KMS-11 (cell line): ENCODE data around the gene CST4.
A peak's percentile ranks its signal among the peaks of the same experiment; 100 is the strongest.

ENCODE experiments used
- H2AFZ ChIP-seq: fragments of 200-600 bp; sonication (generic); 2 replicates; pipeline ENCODE4 v1.6.1; 2016; ENCODE audit warnings: antibody characterized with exemption, mixed run types, low read depth
- H3K27ac ChIP-seq: fragments of 200-600 bp; sonication (generic); 2 replicates; pipeline ENCODE4 v1.6.1; 2016; ENCODE audit warnings: mild to moderate bottlenecking, mixed run types
- H3K27me3 ChIP-seq: fragments of 200-600 bp; sonication (generic); 2 replicates; pipeline ENCODE4 v1.6.1; 2017; ENCODE audit warnings: mild to moderate bottlenecking, low read depth, mixed run types, moderate library complexity; ENCODE audit not compliant: insufficient read depth
- H3K36me3 ChIP-seq: fragments of 200-600 bp; sonication (generic); 2 replicates; pipeline ENCODE4 v1.6.1; 2017; ENCODE audit warnings: mild to moderate bottlenecking, mixed run types; ENCODE audit not compliant: insufficient read depth
- H3K4me1 ChIP-seq: fragments of 200-600 bp; sonication (generic); 2 replicates; pipeline ENCODE4 v1.6.1; 2016; ENCODE audit warnings: mild to moderate bottlenecking, low read depth, mixed run types; ENCODE audit not compliant: poor library complexity, severe bottlenecking
- H3K4me2 ChIP-seq: fragments of 200-600 bp; sonication (generic); 2 replicates; pipeline ENCODE4 v1.7.0; 2016; ENCODE audit warnings: mild to moderate bottlenecking, mixed run types
- H3K4me3 ChIP-seq: fragments of 200-600 bp; sonication (generic); IDR thresholded peaks from 2 replicates; pipeline ENCODE4 v1.6.1; 2017; ENCODE audit warnings: low read depth, low read length, mixed read lengths; ENCODE audit not compliant: insufficient read depth
- H3K79me2 ChIP-seq: fragments of 200-600 bp; sonication (generic); 2 replicates; pipeline ENCODE4 v1.6.1; 2016; ENCODE audit warnings: low read depth, mixed run types; ENCODE audit not compliant: insufficient read depth
- H3K9ac ChIP-seq: fragments of 200-600 bp; sonication (generic); 2 replicates; pipeline ENCODE4 v1.6.1; 2016; ENCODE audit warnings: mild to moderate bottlenecking, mixed run types
- H4K20me1 ChIP-seq: fragments of 200-600 bp; sonication (generic); 2 replicates; pipeline ENCODE4 v1.6.1; 2016; ENCODE audit warnings: mild to moderate bottlenecking, mixed run types; ENCODE audit not compliant: insufficient read depth
- CTCF ChIP-seq: fragments of 200-600 bp; sonication (generic); conservative IDR thresholded peaks from 2 replicates; pipeline ENCODE4 v1.6.1; 2017; ENCODE audit warnings: low read depth, mild to moderate bottlenecking, antibody characterized with exemption, low read length, moderate library complexity, mixed read lengths

CST4 gene

GRCh38 chr20:23671479-23671878 is 17.4 kb downstream of the CST4 start:
- no peaks in the 10 kb centered on the region for H3K36me3 ChIP-seq
- H2AFZ ChIP-seq = no peak overlapping the region
- H3K4me1 ChIP-seq = no peaks in the 10 kb centered on the region
- no peaks in the 10 kb centered on the region for H4K20me1 ChIP-seq
- H3K4me3 ChIP-seq = no peak overlapping the region
- no peaks in the 10 kb centered on the region for H3K27me3 ChIP-seq
- no peak overlapping the region for H3K4me2 ChIP-seq
- H3K27ac ChIP-seq = no peak overlapping the region
- H3K79me2 ChIP-seq = no peaks in the 10 kb centered on the region
- no peak overlapping the region for H3K9ac ChIP-seq
- TF ChIP-seq CTCF = no peak

DNA sequence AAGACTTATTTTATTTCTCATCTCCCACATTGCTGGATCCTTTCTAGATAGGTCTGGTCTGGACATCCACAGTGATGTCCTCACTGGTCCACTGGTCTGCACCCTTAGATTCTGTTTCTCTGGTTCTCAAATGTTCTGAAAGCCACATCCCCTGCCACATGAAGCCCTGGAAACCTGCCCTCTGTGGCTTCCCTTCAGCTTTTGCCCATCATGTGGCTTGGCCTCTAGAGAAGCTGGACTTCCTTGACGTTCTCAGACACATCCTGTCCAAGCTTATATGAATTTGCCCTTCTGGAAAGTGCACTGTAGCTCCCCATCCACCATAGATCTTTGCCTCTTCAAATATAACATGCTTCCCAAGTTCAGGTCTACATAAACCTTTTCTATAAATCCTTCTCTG is 18.5 kb downstream of the CST4 start:
- Histone ChIP-seq H3K4me3 (no peak overlapping the region), H3K4me2 (no peak overlapping the region), H3K36me3 (no peaks in the 10 kb centered on the region), H3K9ac (no peak overlapping the region), H3K27me3 (no peaks in the 10 kb centered on the region), H3K27ac (no peak overlapping the region), H2AFZ (no peak overlapping the region), H3K79me2 (no peaks in the 10 kb centered on the region), H4K20me1 (no peaks in the 10 kb centered on the region), H3K4me1 (no peaks in the 10 kb centered on the region)
- TF ChIP-seq CTCF = no peak

DNA sequence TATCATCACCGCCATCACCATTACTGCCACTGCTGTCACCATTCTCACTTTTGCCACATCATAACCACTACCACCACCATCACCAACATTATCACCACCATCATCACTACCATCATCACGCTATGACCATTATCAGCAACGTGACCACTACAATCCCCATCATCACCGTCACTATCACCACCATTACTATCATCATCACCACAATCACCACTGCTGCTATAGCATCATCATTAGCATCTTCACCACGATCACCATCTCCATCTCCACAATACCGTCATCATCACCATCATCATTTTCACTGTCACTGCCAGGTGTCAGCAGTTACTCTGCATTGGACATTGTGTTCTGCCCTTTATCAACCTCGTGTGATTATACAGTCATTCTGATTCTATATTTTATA is 19.0 kb downstream of the CST4 start:
- no peak overlapping the region for H3K4me2 ChIP-seq
- no peaks in the 10 kb centered on the region for H3K79me2 ChIP-seq
- H3K9ac ChIP-seq = no peak overlapping the region
- H2AFZ ChIP-seq = no peak overlapping the region
- TF ChIP-seq CTCF = no peak
- no peak overlapping the region for H3K27ac ChIP-seq
- no peak overlapping the region for H3K4me3 ChIP-seq
- H3K27me3 ChIP-seq = no peaks in the 10 kb centered on the region
- H3K36me3 ChIP-seq = no peaks in the 10 kb centered on the region
- no peaks in the 10 kb centered on the region for H4K20me1 ChIP-seq
- no peaks in the 10 kb centered on the region for H3K4me1 ChIP-seq

DNA sequence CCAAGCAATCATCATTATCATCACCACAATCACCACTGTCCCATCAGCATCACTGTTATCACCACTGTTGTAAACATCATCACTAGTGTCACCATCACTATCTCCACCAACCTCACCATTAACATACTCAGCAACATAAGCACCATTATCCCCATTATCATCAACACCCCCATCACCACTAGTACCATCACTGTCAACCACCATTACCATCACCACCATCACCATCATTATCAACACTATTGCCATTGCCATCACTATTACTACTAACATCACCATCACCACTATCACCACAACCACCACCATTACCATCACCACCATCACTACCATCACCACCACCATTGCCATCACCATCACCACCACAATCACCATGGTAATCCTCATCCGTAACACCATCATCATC is 19.5 kb downstream of the CST4 start:
- Histone ChIP-seq H3K79me2 (no peaks in the 10 kb centered on the region), H3K4me1 (no peaks in the 10 kb centered on the region), H3K27me3 (no peaks in the 10 kb centered on the region), H3K36me3 (no peaks in the 10 kb centered on the region), H3K9ac (no peak overlapping the region), H3K27ac (no peak overlapping the region), H3K4me2 (no peak overlapping the region), H3K4me3 (no peak overlapping the region), H4K20me1 (no peaks in the 10 kb centered on the region), H2AFZ (no peak overlapping the region)
- TF ChIP-seq CTCF = no peak

DNA sequence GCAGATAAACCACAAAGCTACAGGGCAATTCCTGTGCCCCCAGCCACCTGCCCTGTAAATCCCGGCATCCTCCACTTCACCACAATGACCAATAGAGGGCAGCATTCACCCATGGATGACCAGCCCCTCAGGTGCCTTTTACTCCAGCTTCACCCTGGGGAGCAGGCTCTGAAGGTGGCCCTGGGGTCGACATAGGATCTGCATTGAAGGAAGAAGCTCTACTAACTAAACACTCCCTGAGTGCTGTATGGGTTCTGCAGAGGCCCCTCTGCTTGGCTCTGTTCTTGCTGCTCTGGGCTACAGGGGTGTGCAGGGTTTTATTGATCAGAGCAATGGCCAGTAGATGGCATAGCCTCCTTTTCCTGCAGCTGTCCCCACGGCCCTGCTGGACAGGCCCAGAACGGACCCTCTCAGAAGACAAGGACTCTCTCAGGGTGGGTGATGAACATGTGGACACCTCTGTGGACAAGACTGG is 20.3 kb downstream of the CST4 start:
- no peaks in the 10 kb centered on the region for H3K79me2 ChIP-seq
- H3K4me3 ChIP-seq = no peak overlapping the region

More for the DNA sequence above, 20.3 kb downstream of the CST4 start:
- no peaks in the 10 kb centered on the region for H3K4me1 ChIP-seq
- H3K27me3 ChIP-seq = no peaks in the 10 kb centered on the region
- H4K20me1 ChIP-seq = no peaks in the 10 kb centered on the region
- no peaks in the 10 kb centered on the region for H3K36me3 ChIP-seq
- H3K27ac ChIP-seq = no peak overlapping the region
- peak; percentile 66 for TF ChIP-seq CTCF
- no peak overlapping the region for H3K4me2 ChIP-seq
- H2AFZ ChIP-seq = no peak overlapping the region
- H3K9ac ChIP-seq = no peak overlapping the region
